HG03439 (cell line): ENCODE measurements around the gene BMP5.
"Not testable (repeated sequence)": the region's sequence is repeated elsewhere in the genome, so short reads cannot be mapped to it uniquely, and the experiment has no call there.

Experiments used
- ATAC-seq: cut with Tn5 transposase; IDR thresholded peaks from one replicate; pipeline ENCODE4 v1.9.1; 2021; ENCODE audit warnings: mild to moderate bottlenecking, moderate library complexity; ENCODE audit not compliant: unreplicated experiment

BMP5 gene

GRCh38 chr6:55875400-55875799 lies at the start of gene BMP5:
TSS of gene BMP5 (minus strand) at chr6:55875590. CDS start at chr6:55874865, 725 bp downstream.
- no peak for ATAC-seq

DNA sequence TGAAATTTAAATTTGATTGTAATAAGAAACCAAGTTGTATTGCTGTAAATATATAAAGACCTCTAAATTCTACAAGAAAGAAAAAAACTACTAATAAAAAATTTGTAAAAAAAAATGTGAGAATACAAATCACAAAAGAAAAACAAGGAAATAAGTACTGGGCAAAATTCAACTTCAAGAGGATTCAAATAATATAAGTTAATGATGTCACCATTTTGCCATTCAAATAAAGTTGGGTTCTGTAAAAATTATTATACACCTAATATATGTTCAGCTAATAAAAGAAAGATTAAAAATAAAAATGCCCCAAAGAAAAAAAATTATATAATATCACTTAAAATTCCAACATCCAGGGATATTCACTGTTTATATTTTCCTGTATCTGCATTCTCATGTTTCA lies 47.0 kb upstream of the BMP5 start:
- ATAC-seq, result no peak

DNA sequence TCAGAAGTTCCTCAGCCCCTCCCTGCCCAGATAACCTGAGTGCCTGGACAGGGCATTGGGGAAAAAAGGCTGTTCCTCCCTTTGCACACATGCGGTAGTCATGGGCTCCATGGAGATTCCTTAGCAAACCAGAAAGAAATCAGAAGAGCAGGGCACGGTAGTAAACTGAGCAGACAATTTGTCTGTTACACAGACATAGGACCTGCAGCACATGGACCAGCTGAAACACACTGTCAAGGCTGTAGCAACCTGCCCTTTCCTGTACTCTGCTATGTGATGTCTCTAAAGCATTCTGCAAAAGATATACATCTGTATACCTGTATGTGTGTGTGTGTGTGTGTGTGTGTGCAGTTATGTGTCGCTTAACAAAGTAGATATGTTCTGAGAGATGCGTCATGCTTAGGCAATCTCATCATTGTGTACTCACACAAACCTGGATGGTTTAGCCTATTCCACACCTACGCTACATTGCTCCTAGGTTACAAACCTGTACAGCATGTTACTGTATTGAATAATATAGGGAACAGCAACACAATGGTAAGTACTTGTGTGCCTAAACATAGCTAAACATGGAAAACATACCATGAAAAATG lies 44.4 kb upstream of the BMP5 start:
- ATAC-seq, result no peak

DNA sequence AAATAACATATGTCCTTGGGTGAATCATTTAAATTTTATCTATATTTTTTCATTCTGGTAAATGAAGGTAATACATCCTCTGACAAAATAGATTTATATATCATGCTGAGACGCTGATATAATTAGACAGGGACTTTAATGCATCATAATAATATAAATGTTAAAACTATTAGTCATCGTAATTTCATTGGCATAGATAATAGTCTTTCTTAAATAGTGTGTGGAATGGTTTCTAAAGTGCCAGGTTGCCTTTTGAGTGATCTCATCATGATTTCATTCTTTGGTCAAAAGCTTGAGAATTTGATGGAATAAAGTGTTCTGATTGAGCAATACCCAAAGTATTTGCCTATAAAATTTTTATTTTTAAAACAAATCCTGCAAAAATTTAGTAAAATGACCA lies 43.2 kb upstream of the BMP5 start:
- no peak for ATAC-seq

GRCh38 chr6:55917751-55918415 lies 42.5 kb upstream of the BMP5 start:
- ATAC-seq, result no peak

- no peak for ATAC-seq
Observed at GRCh38 chr6:55916188-55916587, 40.8 kb upstream of the BMP5 start.

DNA sequence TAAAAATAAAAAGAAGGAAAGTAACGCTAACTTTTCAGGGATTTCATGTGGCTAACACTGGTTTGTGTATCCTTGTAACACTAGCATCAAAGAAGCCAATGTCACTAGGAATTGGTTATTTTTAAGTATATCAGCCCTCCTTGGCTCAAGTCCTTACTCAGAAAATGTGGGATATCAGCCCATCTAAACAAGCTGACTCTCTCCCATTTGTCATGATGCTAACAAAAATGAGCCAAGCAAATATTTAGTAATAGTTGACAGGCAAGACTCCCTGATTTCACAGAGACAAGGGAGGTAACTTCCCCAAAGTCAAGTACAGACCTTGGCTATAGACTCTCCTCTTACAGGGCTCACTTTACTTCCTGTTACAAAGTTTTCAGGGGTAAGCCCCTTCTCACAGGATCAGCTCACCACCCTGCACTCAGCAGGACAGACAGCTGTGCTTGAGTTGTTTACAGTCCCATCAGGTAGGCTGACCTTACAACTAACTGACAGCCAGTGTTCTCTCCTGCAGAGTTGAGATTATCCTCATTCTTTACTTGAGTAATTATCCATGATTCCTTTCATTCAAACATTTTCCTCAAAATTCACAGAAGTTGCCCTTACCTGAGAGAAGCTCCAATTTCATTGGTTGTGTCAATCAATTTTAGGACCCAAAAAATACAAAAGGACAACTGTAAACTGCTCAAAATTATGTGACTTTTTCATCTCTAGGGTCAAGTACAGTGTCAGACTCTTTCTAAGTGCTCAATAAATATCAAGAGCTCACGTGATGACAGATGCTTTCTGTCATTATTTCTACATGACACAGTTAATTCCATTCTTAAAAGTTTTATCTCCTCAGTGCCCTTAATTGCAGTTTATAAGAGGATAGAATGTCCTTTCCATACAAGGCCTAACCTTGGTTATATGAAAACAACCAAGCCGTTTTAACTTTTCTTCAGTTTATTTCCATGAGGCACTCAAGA lies 38.1 kb upstream of the BMP5 start:
- ATAC-seq, result no peak

- ATAC-seq, result not testable (repeated sequence)
Observed at GRCh38 chr6:55910466-55910865, 35.1 kb upstream of the BMP5 start.

- ATAC-seq, result not testable (repeated sequence)
Observed at GRCh38 chr6:55909911-55910310, 34.5 kb upstream of the BMP5 start.

DNA sequence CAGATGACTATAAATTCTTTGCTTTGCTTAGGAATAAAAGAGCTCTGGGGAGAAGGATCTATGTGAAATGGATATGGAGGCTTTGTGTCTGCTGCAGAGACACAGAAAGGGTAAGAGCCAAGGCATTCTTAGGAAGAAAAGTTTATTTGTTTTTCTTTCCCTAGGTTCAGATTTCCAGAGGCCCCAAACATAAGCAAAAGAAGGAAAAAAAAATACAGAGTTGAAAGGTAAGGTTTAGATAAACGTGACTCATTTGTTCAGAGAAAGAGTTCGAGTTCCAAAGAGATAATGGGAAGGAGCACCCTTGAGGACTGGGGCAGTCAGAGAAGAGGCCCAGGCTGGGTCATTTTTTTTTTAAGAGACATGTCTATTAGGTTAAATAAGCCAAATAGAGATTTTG lies 27.4 kb upstream of the BMP5 start:
- ATAC-seq, result no peak

DNA sequence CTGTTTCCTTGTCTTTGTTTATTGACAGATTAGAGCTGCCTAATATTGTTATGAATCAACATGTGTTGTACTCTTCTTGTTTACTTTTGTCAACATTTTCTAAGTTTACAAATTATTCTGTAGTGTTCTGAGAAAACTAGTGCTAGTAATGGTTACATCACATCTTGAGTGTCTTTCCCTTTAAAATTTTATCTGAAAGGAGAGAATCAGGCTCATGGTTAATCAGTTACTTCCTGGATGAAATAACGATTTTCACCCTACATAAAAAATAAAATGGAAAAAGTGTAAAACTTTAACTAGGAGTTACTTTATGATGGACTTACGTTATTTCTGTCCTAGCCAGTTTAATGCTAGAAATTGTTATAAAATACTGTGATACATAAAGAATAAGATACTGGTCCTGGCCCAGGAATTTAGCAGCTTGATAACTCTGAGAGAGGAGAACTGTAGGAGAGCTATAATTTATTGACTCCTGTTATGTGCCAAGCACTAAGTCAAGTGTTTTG lies 26.4 kb upstream of the BMP5 start:
- no peak for ATAC-seq

- ATAC-seq, result no peak
Observed at GRCh38 chr6:55898342-55898741, 23.0 kb upstream of the BMP5 start.

GRCh38 chr6:55897346-55897745 lies 22.0 kb upstream of the BMP5 start:
- ATAC-seq, result no peak

DNA sequence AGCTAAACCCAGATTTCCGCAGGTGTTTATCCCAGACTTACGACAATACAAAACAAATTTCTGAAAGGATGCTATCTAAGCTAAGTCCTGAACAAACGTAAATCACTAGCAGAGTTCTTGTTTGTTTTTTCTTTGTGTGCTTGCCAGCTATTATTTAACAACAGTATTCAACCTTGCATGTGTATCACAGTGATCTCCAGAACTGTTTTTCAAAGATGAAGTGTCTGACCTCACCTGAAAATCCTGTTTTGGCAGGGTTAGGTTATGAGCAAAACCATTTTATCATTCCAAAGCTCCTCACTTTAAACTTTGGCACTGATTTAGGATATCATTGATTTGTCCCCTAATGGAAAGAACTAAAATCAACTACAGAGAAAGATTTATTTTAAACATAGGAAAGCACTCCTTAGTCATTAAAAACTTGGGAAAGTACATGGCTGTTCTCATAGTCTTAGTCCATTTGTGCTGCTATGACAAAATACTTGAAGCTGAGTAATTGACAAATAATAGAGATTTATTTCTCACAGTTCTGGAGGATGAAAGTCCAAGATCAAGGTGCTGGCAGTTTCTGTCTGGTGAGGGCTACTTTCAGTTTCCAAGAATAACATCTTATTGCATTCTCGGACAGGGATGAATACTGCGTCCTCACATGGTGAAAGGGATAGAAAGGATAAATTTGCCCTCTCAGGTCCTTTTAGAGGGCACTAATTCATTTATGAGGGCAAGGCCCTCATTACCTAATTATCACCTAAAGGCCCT lies 20.8 kb upstream of the BMP5 start:
- ATAC-seq, result no peak

- ATAC-seq, result no peak
Observed at GRCh38 chr6:55892749-55893357, 17.5 kb upstream of the BMP5 start.

GRCh38 chr6:55888917-55889316 lies 13.5 kb upstream of the BMP5 start:
- no peak for ATAC-seq

- ATAC-seq, result no peak
Observed at GRCh38 chr6:55886185-55886836, 10.9 kb upstream of the BMP5 start.

GRCh38 chr6:55882718-55883569 lies 7.6 kb upstream of the BMP5 start:
- ATAC-seq, result no peak

GRCh38 chr6:55877283-55877682 lies 1.9 kb upstream of the BMP5 start:
- no peak for ATAC-seq
